BJ (cell line): ENCODE data around the gene SIRPG. TPM values are rescaled to one million over a fixed set of nuclear protein-coding genes. Genes with fewer than 3 reads are reported as not detected.
"Not testable (repeated sequence)": the region's sequence is repeated elsewhere in the genome, so short reads cannot be mapped to it uniquely, and the experiment has no call there.

Source experiments
- CTCF ChIA-PET: fragments of 350-600 bp; formaldehyde crosslinking; extraction: SDS; loops from one replicate; lab custom pipeline; 2021; ENCODE audit warnings: antibody characterized with exemption, inconsistent platforms; lab: Yijun Ruan, JAX
- POLR2A ChIA-PET: fragments of 300-600 bp; sonication (Branson Sonifier 250); formaldehyde crosslinking; extraction: SDS; loops from one replicate; lab custom pipeline; 2021; ENCODE audit warnings: antibody characterized with exemption; lab: Charles Lee
- DNase-seq: peaks from one replicate; pipeline ENCODE4 v3.0.0-alpha.2; 2011; ENCODE audit warnings: low read depth
- H3K27me3 ChIP-seq: 2 replicates; pipeline ENCODE4 v1.6.0; 2011; ENCODE audit warnings: low read length; ENCODE audit not compliant: control insufficient read depth, insufficient read depth
- H3K36me3 ChIP-seq: 2 replicates; pipeline ENCODE4 v1.5.1; 2011; ENCODE audit warnings: low read length; ENCODE audit not compliant: control insufficient read depth, insufficient read depth
- H3K4me3 ChIP-seq: 2 replicates; pipeline ENCODE4 v1.5.1; 2011; ENCODE audit warnings: low read depth, mild to moderate bottlenecking, control low read depth, low read length
- polyA minus RNA-seq: library from RNA; depleted of rRNA, polyadenylated mRNA; stranded (reverse); fragments of >200 nt; gene quantifications from 2 replicates; pipeline ENCODE4 v1.2.3, GENCODE V29; 2011; rRNA and poly(A)+ RNA removed
- polyA plus RNA-seq: library from polyadenylated mRNA; depleted of rRNA; stranded (reverse); fragments of >200 nt; gene quantifications from 2 replicates; pipeline ENCODE4 v1.2.3, GENCODE V29; 2011; rRNA removed
- TF ChIP-seq, protein P1 (sequence below): IDR thresholded peaks from 2 replicates; pipeline ENCODE4 v1.5.1; 2011; ENCODE audit warnings: low read depth, mild to moderate bottlenecking, control low read depth, inconsistent platforms, low read length, moderate library complexity; ENCODE audit not compliant: insufficient read depth

SIRPG gene
- not detected in 2 replicates for polyA plus RNA-seq
- not detected in 2 replicates for polyA minus RNA-seq

DNA sequence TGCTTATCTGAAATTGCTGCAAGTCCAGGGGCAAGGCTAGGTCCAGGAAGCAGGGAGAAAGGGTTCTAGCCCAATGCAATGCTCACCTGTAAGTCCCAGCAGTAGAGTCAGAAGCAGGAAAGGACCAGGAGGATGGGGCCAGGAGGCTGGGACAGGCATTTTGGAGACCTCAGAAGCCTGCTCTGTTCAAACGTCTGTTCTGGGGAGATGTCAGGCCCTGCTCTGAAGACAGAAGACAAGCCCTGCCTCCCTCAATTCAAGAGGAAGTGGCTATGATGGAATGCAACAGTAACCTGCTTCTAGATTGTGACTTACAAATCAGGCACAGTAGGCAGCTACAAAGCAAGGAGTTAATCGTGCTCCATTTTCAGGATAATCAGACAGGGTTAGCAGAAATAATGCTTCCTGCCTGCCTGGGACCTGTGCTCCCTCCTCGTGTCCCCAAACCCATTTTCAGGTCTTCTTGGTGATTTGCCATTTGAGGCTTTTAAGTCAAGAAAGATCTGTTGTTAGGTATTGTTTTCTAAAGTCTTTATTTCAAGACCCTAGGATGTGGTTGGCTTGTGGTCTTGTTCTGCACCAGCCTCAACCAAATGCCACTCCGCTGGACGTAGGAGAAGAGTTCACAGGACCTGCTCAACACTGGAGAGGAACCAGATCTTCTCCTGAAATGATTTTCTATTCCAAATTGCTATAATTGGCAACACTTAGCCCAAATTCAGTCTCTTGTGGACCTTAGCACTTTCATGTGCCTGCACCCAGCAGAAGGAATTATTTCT, at the start of gene SIRPG:
TSS of gene SIRPG (minus strand) at position 224 of the 779 bp plus-strand sequence. CDS start at position 159, 65 bp downstream.
- no peak for DNase-seq
- ChIA-PET POLR2A (no interaction called here), CTCF (no interaction called here)
- H3K4me3 ChIP-seq: no peak within 1 kb of the TSS
- no peaks in the 10 kb centered on the region for H3K36me3 ChIP-seq
- peaks cover 3% of the 10 kb centered on the region; the same call in 1 of the 2 replicates for H3K27me3 ChIP-seq
- TF ChIP-seq, protein P1, sequence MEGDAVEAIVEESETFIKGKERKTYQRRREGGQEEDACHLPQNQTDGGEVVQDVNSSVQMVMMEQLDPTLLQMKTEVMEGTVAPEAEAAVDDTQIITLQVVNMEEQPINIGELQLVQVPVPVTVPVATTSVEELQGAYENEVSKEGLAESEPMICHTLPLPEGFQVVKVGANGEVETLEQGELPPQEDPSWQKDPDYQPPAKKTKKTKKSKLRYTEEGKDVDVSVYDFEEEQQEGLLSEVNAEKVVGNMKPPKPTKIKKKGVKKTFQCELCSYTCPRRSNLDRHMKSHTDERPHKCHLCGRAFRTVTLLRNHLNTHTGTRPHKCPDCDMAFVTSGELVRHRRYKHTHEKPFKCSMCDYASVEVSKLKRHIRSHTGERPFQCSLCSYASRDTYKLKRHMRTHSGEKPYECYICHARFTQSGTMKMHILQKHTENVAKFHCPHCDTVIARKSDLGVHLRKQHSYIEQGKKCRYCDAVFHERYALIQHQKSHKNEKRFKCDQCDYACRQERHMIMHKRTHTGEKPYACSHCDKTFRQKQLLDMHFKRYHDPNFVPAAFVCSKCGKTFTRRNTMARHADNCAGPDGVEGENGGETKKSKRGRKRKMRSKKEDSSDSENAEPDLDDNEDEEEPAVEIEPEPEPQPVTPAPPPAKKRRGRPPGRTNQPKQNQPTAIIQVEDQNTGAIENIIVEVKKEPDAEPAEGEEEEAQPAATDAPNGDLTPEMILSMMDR: no peak

DNA sequence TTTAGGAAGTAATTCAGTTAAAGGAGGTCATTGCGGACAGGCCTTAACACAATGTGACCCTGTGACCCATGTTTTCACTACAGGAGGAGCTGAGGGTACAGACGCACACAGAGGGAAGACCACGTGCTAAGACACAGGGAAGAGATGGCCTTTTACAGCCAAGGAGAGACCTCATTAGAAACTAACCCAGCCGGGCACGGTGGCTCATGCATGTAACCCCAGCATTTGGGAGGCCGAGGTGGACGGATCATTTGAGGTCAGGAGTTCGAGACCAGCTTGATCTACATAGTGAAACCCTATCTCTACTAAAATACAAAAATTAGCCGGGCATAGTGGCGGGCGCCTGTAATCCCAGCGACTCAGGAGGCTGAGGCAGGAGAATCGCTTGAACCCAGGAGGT, 49.3 kb upstream of the SIRPG start:
- H3K36me3 ChIP-seq, H3K4me3 ChIP-seq, DNase-seq, POLR2A ChIA-PET, H3K27me3 ChIP-seq: not testable (repeated sequence)
- CTCF ChIA-PET: interaction anchor here (0.7 to 1.6 kb wide), 3 partner anchors 8 to 58 kb away, joined by 3 read pairs; no protein-coding TSS in a partner anchor

DNA sequence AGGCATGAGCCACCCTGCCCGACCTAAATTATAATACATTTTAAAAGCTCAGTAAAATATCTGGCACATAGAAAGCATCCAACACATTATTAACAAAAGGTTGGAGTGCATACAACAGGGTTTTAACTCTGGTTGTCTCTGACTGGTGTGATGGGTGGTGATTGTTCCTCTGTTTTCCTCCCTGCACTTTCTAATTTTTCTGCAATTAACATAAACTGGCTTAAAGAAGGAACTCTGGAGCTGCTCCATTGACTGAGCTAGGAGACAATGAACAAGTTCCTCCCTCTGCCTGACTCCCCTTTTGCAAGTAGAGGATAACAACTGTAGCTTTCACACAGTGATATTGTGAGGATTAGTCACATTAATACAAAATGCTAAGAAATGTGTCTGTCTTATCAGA, 48.5 kb upstream of the SIRPG start:
- H3K36me3 ChIP-seq: no peaks in the 10 kb centered on the region
- CTCF ChIA-PET: interaction anchor here (1.3 to 1.6 kb wide), 2 partner anchors 8 to 9 kb away, joined by 3 read pairs; no protein-coding TSS in a partner anchor
- H3K4me3 ChIP-seq: no peak overlapping the region
- DNase-seq: no peak
- POLR2A ChIA-PET: no interaction called here
- TF ChIP-seq, protein P1: no peak
- peaks cover 2% of the 10 kb centered on the region; the same call in 1 of the 2 replicates for H3K27me3 ChIP-seq

DNA sequence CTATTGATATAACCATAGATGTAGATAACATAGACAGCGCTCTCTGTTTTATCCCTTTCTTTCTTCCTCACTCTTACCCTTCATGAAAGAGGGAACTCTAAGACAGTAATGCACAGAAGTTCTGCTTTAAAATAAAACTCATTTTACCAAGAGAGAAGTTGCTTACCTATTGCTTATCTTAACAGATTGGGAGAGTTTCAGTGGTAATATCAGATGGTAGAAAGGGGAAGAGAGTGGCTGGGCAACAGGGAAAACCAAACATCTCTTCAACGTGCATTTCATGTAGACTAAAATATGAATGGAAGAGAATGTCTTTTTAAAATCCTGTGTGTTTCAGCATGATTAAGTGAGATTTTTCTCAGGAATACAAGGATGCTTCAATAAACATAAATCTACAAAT, 45.3 kb upstream of the SIRPG start:
- DNase-seq: no peak
- ChIA-PET POLR2A (no interaction called here), CTCF (no interaction called here)
- Histone ChIP-seq H3K36me3 (no peaks in the 10 kb centered on the region), H3K27me3 (no peaks in the 10 kb centered on the region; the same call in 1 of the 2 replicates), H3K4me3 (no peak overlapping the region)
- TF ChIP-seq, protein P1: no peak

DNA sequence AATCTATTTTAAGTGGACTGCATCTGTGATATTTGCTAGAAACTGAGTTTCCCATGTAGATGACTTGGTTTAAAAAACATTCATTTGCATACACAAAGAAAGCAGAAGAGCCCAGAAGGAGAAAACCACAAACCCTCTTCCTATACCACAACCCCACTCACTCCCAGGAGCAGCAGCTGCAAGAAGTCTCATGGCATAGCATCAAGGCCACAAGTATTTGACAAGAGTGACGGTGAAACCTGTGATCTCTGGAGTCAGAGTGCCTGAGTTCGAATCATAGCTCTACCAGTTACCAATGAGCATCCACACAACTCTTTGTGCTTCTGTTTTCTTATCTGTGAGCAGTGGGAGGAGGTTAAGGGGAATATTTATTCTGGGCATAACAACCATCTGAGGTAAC, 44.7 kb upstream of the SIRPG start:
- no peaks in the 10 kb centered on the region for H3K36me3 ChIP-seq
- TF ChIP-seq, protein P1: no peak
- no peak overlapping the region for H3K4me3 ChIP-seq
- ChIA-PET CTCF (no interaction called here), POLR2A (no interaction called here)
- DNase-seq: no peak
- H3K27me3 ChIP-seq: no peaks in the 10 kb centered on the region; the same call in 1 of the 2 replicates
